A549 (cell line): Measurements from ENCODE around the gene CPSF7. TPM values are rescaled to one million over a fixed set of nuclear protein-coding genes. Genes with fewer than 3 reads are reported as not detected.

ENCODE experiments used
- ATAC-seq, 2 experiments: fragments of 200-7000 bp in 1 of 2; fragments of >200 bp in 1 of 2; cut with Nextera tagmentation in 1 of 2; cut with Tn5 transposase in 1 of 2; 3 replicates each; pipeline versions ENCODE4 v1.8.0 to v1.9.1; 2018 to 2020; ENCODE audit warnings: mild to moderate bottlenecking in 1 of 2, moderate library complexity in 1 of 2
- CTCF ChIA-PET: fragments of 300-600 bp; sonication (Branson Sonifier 250); formaldehyde crosslinking; extraction: SDS; loops from one replicate; lab custom pipeline; 2021; ENCODE audit warnings: antibody characterized with exemption, inconsistent platforms; lab: Yijun Ruan, JAX
- POLR2A ChIA-PET: fragments of 350-600 bp; formaldehyde crosslinking; extraction: SDS; loops from one replicate; lab custom pipeline; 2021; ENCODE audit warnings: antibody characterized with exemption, inconsistent platforms; lab: Yijun Ruan, JAX
- DNase-seq, 2 experiments: peaks; one replicate each; pipeline versions ENCODE4 v3.0.0 to v3.0.0-alpha.2; 2011 to 2016; ENCODE audit warnings: low read depth in 1 of 2, low spot score in 1 of 2
- FAIRE-seq: peaks from 2 replicates; lab custom pipeline; 2011; peaks lifted over from hg19 to GRCh38; lab: Jason Lieb, UNC
- H3K27ac ChIP-seq, 2 experiments: fragments of >200 bp; sonication (Bioruptor Twin); formaldehyde crosslinking; 3 replicates each; pipeline ENCODE4 v1.5.1; 2016 to 2017
- H3K4me1 ChIP-seq: fragments of >200 bp; sonication (Bioruptor Twin); formaldehyde crosslinking; 3 replicates; pipeline ENCODE4 v1.6.1; 2016
- H3K4me2 ChIP-seq: fragments of >200 bp; sonication (Bioruptor Twin); formaldehyde crosslinking; 3 replicates; pipeline ENCODE4 v1.6.1; 2016
- H3K4me3 ChIP-seq: fragments of >200 bp; sonication (Bioruptor Twin); formaldehyde crosslinking; 3 replicates; pipeline ENCODE4 v1.5.1; 2016
- H3K9me3 ChIP-seq: fragments of >200 bp; sonication (Bioruptor Twin); formaldehyde crosslinking; 3 replicates; pipeline ENCODE4 v1.6.1; 2016
- CBX8 ChIP-seq: fragments of 200-600 bp; sonication (generic); IDR thresholded peaks from 2 replicates; pipeline ENCODE4 v1.6.1; 2016
- CEBPB ChIP-seq, 2 experiments: fragments of >200 bp in 1 of 2; sonication (Bioruptor Twin) in 1 of 2; formaldehyde crosslinking in 1 of 2; IDR thresholded peaks; 2 replicates each; pipeline ENCODE4 v1.6.1; 2012 to 2016
- EHF ChIP-seq: fragments of 250-450 bp; sonication (Bioruptor Pico); IDR thresholded peaks from 2 replicates; pipeline ENCODE4 v1.5.0; 2020; ENCODE audit warnings: mild to moderate bottlenecking
- ESRRA ChIP-seq: fragments of 150-350 bp; IDR thresholded peaks from 2 replicates; pipeline ENCODE4 v1.6.1; 2014; ENCODE audit warnings: mild to moderate bottlenecking, low read length, borderline replicate concordance
- FOSL2 ChIP-seq, 2 experiments: fragments of 450-650 bp in 1 of 2; fragments of >200 bp in 1 of 2; sonication (Bioruptor Twin) in 1 of 2; formaldehyde crosslinking; IDR thresholded peaks; 2 replicates each; pipeline versions ENCODE4 v1.5.0 to v1.6.1; 2016 to 2020; ENCODE audit warnings: mild to moderate bottlenecking in 1 of 2, moderate library complexity in 1 of 2
- JUNB ChIP-seq: fragments of >200 bp; sonication (Bioruptor Twin); formaldehyde crosslinking; IDR thresholded peaks from 2 replicates; pipeline ENCODE4 v1.6.1; 2016
- NR3C1 ChIP-seq: fragments of >200 bp; sonication (Bioruptor Twin); formaldehyde crosslinking; IDR thresholded peaks from 3 replicates; pipeline ENCODE4 v1.6.1; 2017
- POLR2AphosphoS2 ChIP-seq: conservative IDR thresholded peaks from 2 replicates; pipeline ENCODE4 v1.6.1; 2012; ENCODE audit warnings: low read length, improper control_type of control experiment, inconsistent platforms
- RARB ChIP-seq: fragments of 250-450 bp; sonication (Bioruptor Pico); IDR thresholded peaks from 2 replicates; pipeline ENCODE4 v1.8.0; 2021; ENCODE audit warnings: mild to moderate bottlenecking, moderate library complexity
- ZFP36 ChIP-seq: fragments of 450-650 bp; IDR thresholded peaks from 2 replicates; pipeline ENCODE4 v1.6.1; 2014; ENCODE audit warnings: borderline replicate concordance; ENCODE audit not compliant: partially characterized antibody
- ZNF302 ChIP-seq: fragments of 250-450 bp; sonication (Bioruptor Pico); IDR thresholded peaks from 2 replicates; pipeline ENCODE4 v1.9.0; 2021; ENCODE audit warnings: inconsistent platforms, mild to moderate bottlenecking, moderate library complexity
- WGBS: methylation state at CpG from one replicate; pipeline ENCODE4 v1.1.6; 2017; ENCODE audit errors: missing lambda C conversion rate; 5-methylcytosine and 5-hydroxymethylcytosine counted together
- polyA plus RNA-seq, 4 experiments: library from polyadenylated mRNA; depleted of rRNA in 3 of 4; stranded (reverse); fragments of >200 nt; fragmentation: RNase III in 1 of 4; extraction: RNeasy Plus Mini Kit Qiagen cat#74134 plus additional on column Dnase treatment in 1 of 4; gene quantifications; 2 replicates in 3 of 4; 3 replicates in 1 of 4; pipeline ENCODE4 v1.2.3, GENCODE V29; 2011 to 2017
- TF ChIP-seq, protein P1 (sequence below): fragments of 150-350 bp; IDR thresholded peaks from 2 replicates; pipeline ENCODE4 v1.6.1; 2014; ENCODE audit warnings: low read depth, mild to moderate bottlenecking, low read length
- TF ChIP-seq, protein P2 (sequence below): fragments of >200 bp; sonication (Bioruptor Twin); formaldehyde crosslinking; IDR thresholded peaks from 3 replicates; pipeline ENCODE4 v1.5.1; 2016
- TF ChIP-seq, protein P3 (sequence below): fragments of 250-450 bp; sonication (Bioruptor Pico); IDR thresholded peaks from 2 replicates; pipeline ENCODE4 v1.5.0; 2021; ENCODE audit warnings: mild to moderate bottlenecking, moderate library complexity, borderline replicate concordance
- TF ChIP-seq, protein P4 (sequence below): IDR thresholded peaks from 2 replicates; pipeline ENCODE4 v1.6.1; 2012
- TF ChIP-seq, protein P5 (sequence below): fragments of 450-650 bp; IDR thresholded peaks from 2 replicates; pipeline ENCODE4 v1.6.1; 2014; ENCODE audit warnings: antibody characterized with exemption

Gene CPSF7
- polyA plus RNA-seq, 2 of the 4 experiments (the other 2 are of a cell fraction) = 56.7 to 62.9 TPM

DNA sequence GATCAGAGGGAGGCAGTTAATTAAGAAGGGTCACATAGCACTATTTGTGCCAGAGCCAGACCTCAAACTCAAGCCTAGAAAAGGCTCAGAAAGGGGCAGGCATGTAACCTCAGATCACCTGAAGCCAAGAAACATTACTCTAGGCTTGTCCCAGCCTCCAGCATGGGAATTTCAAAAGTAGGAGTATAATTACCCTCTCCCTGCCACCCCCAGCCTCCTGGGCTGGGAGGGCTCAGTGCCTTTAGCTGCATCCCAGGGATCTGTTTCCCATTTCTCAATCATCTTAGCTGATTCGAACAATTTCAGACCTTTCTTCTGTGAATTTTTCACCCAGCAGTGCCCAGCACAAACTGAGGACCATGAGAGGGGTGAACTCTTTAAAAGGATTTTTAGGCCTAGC lies 45.7 kb upstream of the CPSF7 start (continued):
- TF ChIP-seq, protein P1, sequence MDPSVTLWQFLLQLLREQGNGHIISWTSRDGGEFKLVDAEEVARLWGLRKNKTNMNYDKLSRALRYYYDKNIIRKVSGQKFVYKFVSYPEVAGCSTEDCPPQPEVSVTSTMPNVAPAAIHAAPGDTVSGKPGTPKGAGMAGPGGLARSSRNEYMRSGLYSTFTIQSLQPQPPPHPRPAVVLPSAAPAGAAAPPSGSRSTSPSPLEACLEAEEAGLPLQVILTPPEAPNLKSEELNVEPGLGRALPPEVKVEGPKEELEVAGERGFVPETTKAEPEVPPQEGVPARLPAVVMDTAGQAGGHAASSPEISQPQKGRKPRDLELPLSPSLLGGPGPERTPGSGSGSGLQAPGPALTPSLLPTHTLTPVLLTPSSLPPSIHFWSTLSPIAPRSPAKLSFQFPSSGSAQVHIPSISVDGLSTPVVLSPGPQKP = no peak
- TF ChIP-seq, protein P2, sequence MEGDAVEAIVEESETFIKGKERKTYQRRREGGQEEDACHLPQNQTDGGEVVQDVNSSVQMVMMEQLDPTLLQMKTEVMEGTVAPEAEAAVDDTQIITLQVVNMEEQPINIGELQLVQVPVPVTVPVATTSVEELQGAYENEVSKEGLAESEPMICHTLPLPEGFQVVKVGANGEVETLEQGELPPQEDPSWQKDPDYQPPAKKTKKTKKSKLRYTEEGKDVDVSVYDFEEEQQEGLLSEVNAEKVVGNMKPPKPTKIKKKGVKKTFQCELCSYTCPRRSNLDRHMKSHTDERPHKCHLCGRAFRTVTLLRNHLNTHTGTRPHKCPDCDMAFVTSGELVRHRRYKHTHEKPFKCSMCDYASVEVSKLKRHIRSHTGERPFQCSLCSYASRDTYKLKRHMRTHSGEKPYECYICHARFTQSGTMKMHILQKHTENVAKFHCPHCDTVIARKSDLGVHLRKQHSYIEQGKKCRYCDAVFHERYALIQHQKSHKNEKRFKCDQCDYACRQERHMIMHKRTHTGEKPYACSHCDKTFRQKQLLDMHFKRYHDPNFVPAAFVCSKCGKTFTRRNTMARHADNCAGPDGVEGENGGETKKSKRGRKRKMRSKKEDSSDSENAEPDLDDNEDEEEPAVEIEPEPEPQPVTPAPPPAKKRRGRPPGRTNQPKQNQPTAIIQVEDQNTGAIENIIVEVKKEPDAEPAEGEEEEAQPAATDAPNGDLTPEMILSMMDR = no peak
- no peak for TF ChIP-seq RARB (CRISPR knock-in tag)
- no peak for TF ChIP-seq EHF (CRISPR knock-in tag)
- TF ChIP-seq POLR2AphosphoS2 = no peak

DNA sequence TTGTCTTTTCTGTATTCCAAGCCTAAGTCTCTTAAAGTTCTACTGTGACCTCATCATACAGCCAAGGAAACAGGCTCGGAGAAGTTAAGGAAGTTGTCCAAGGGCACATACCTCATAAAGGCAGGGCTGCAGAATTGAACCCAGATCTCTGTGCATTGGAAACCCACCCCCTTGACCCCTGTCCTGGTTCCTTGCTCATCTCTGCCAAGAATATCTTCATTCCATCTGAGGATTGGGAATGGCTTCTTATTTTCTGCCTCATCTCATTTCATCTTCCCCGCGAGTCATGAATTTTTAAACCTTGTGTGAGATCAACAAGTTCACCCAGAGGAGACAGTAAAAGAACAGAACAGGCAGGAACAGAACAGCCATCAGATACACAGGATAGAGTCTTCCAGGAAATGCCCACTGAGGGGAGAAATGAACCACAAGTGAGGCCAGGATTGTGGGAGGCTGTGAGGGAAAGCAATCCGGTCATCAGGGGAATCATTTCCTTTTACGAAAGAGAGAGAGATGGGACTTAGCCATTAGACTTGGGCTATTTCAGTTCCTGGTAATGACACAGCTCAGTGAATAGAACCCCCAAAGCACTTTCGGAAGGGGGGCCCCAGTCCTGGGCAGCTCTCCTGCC lies 44.4 kb upstream of the CPSF7 start:
- ATAC-seq = no peak
- ChIA-PET POLR2A (interaction anchor here (1.2 kb wide), 1 partner anchor 28 kb away, joined by 3 read pairs; no protein-coding TSS in a partner anchor), CTCF (interaction anchor here (0.6 to 9.1 kb wide), 10 partner anchors 15 to 448 kb away, joined by 3 to 141 read pairs (median 3); no protein-coding TSS in a partner anchor)
- H3K27ac ChIP-seq = no peak overlapping the region
- H3K4me2 ChIP-seq = no peak overlapping the region
- WGBS = 91% methylated on average over 6 of the region's 6 CpGs
- H3K9me3 ChIP-seq = no peaks in the 10 kb centered on the region
- no peak overlapping the region for H3K4me3 ChIP-seq
- no peak for DNase-seq
- no peak for FAIRE-seq
- no peaks in the 10 kb centered on the region for H3K4me1 ChIP-seq
- TF ChIP-seq, protein P3, sequence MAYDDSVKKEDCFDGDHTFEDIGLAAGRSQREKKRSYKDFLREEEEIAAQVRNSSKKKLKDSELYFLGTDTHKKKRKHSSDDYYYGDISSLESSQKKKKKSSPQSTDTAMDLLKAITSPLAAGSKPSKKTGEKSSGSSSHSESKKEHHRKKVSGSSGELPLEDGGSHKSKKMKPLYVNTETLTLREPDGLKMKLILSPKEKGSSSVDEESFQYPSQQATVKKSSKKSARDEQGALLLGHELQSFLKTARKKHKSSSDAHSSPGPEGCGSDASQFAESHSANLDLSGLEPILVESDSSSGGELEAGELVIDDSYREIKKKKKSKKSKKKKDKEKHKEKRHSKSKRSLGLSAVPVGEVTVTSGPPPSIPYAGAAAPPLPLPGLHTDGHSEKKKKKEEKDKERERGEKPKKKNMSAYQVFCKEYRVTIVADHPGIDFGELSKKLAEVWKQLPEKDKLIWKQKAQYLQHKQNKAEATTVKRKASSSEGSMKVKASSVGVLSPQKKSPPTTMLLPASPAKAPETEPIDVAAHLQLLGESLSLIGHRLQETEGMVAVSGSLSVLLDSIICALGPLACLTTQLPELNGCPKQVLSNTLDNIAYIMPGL (CRISPR knock-in tag) = no peak
- TF ChIP-seq JUNB (no peak), ZNF302 (CRISPR knock-in tag) (no peak), ZFP36 (no peak), FOSL2 (IDR thresholded peaks at IDR 0.05) (no peak), FOSL2 (CRISPR knock-in tag; IDR thresholded peaks at IDR 0.05) (no peak), CEBPB (IDR thresholded peaks at IDR 0.05) (no peak), CBX8 (no peak), NR3C1 (no peak), ESRRA (no peak)
- TF ChIP-seq, protein P4, sequence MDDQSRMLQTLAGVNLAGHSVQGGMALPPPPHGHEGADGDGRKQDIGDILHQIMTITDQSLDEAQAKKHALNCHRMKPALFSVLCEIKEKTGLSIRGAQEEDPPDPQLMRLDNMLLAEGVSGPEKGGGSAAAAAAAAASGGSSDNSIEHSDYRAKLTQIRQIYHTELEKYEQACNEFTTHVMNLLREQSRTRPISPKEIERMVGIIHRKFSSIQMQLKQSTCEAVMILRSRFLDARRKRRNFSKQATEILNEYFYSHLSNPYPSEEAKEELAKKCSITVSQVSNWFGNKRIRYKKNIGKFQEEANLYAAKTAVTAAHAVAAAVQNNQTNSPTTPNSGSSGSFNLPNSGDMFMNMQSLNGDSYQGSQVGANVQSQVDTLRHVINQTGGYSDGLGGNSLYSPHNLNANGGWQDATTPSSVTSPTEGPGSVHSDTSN = no peak
- TF ChIP-seq, protein P5, sequence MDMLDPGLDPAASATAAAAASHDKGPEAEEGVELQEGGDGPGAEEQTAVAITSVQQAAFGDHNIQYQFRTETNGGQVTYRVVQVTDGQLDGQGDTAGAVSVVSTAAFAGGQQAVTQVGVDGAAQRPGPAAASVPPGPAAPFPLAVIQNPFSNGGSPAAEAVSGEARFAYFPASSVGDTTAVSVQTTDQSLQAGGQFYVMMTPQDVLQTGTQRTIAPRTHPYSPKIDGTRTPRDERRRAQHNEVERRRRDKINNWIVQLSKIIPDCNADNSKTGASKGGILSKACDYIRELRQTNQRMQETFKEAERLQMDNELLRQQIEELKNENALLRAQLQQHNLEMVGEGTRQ = no peak
